ENCODE results near the gene GRID1.
A peak's percentile ranks its signal among the peaks of the same experiment; 100 is the strongest.

- TF ChIP-seq, protein P1, sequence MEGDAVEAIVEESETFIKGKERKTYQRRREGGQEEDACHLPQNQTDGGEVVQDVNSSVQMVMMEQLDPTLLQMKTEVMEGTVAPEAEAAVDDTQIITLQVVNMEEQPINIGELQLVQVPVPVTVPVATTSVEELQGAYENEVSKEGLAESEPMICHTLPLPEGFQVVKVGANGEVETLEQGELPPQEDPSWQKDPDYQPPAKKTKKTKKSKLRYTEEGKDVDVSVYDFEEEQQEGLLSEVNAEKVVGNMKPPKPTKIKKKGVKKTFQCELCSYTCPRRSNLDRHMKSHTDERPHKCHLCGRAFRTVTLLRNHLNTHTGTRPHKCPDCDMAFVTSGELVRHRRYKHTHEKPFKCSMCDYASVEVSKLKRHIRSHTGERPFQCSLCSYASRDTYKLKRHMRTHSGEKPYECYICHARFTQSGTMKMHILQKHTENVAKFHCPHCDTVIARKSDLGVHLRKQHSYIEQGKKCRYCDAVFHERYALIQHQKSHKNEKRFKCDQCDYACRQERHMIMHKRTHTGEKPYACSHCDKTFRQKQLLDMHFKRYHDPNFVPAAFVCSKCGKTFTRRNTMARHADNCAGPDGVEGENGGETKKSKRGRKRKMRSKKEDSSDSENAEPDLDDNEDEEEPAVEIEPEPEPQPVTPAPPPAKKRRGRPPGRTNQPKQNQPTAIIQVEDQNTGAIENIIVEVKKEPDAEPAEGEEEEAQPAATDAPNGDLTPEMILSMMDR (tag by site-specific recombination; IDR thresholded peaks at IDR 0.05): no peak
- TF ChIP-seq, protein P2, sequence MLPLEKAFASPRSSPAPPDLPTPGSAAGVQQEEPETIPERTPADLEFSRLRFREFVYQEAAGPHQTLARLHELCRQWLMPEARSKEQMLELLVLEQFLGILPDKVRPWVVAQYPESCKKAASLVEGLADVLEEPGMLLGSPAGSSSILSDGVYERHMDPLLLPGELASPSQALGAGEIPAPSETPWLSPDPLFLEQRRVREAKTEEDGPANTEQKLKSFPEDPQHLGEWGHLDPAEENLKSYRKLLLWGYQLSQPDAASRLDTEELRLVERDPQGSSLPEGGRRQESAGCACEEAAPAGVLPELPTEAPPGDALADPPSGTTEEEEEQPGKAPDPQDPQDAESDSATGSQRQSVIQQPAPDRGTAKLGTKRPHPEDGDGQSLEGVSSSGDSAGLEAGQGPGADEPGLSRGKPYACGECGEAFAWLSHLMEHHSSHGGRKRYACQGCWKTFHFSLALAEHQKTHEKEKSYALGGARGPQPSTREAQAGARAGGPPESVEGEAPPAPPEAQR (tag by site-specific recombination; IDR thresholded peaks at IDR 0.05): no peak
- TF ChIP-seq HOXA7 (CRISPR knock-in tag; IDR thresholded peaks at IDR 0.05; ENCODE audit: borderline replicate concordance) (no peak), ZNF202 (tag by site-specific recombination; IDR thresholded peaks at IDR 0.05; ENCODE audit: borderline replicate concordance) (no peak), ZSCAN30 (tag by site-specific recombination; IDR thresholded peaks at IDR 0.05) (no peak), ZNF274 (IDR thresholded peaks at IDR 0.05; ENCODE audit: low read length) (no peak), ZNF274 (tag by site-specific recombination; IDR thresholded peaks at IDR 0.05; ENCODE audit: borderline replicate concordance) (no peak), ZNF350 (tag by site-specific recombination; IDR thresholded peaks at IDR 0.05) (no peak), ZNF416 (tag by site-specific recombination; IDR thresholded peaks at IDR 0.05) (no peak), KLF16 (tag by site-specific recombination; IDR thresholded peaks at IDR 0.05) (no peak), ZNF223 (tag by site-specific recombination; IDR thresholded peaks at IDR 0.05) (no peak), ZNF768 (tag by site-specific recombination; IDR thresholded peaks at IDR 0.05) (peak; percentile 33; the same call in 1 of the 2 replicates), PBX3 (CRISPR knock-in tag; IDR thresholded peaks at IDR 0.05) (no peak)
- TF ChIP-seq, protein P3, sequence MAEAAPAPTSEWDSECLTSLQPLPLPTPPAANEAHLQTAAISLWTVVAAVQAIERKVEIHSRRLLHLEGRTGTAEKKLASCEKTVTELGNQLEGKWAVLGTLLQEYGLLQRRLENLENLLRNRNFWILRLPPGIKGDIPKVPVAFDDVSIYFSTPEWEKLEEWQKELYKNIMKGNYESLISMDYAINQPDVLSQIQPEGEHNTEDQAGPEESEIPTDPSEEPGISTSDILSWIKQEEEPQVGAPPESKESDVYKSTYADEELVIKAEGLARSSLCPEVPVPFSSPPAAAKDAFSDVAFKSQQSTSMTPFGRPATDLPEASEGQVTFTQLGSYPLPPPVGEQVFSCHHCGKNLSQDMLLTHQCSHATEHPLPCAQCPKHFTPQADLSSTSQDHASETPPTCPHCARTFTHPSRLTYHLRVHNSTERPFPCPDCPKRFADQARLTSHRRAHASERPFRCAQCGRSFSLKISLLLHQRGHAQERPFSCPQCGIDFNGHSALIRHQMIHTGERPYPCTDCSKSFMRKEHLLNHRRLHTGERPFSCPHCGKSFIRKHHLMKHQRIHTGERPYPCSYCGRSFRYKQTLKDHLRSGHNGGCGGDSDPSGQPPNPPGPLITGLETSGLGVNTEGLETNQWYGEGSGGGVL (tag by site-specific recombination; IDR thresholded peaks at IDR 0.05): no peak
These were observed 154.8 kb downstream of the GRID1 start for GRCh38 chr10:86211691-86212390.
